Measurements from ENCODE around the gene OR4E1. TPM values are rescaled to one million over a fixed set of nuclear protein-coding genes. Genes with fewer than 3 reads are reported as not detected.
"Not testable (repeated sequence)": the region's sequence is repeated elsewhere in the genome, so short reads cannot be mapped to it uniquely, and the experiment has no call there.

OR4E1 gene
- total RNA-seq, 1 donor from 2014 or later = not detected

DNA sequence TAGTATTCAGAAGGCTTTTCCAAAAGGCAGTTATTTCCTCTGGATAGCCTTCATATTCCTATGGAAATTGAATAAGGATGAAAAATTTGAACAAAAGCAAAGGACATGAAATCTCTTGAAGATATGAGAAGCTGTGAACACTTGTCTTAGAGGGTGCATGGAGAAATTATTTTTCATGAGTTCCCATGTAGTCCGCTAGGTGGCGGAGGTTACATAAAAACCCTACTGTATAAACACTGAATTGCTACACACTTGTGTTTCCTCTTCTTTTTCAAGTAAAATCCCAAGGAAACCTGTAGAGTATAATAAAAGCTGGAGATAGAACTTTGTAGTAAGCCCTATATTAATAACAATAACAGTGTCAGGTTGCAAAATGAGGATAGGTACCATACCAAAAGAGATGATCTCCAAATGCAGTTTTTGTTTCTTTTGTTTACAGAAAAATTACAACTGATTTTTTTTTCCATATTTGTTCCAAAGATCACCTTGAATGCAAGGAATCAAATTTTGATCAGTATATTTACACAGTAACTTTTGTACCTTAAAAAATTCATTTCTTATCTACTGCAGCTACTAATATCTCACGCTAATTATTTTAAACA is 37.8 kb upstream of the OR4E1 start:
- DNase-seq (ENCODE audit: low spot score in 2 of 2) = no peak
- H3K36me3 ChIP-seq = no peaks in the 10 kb centered on the region
- no peak overlapping the region for H3K27ac ChIP-seq
- no peak overlapping the region for H3K4me3 ChIP-seq
- peak in 2 of 3 experiments; percentile 31 to 47 for TF ChIP-seq CTCF (IDR thresholded peaks at IDR 0.05)
- H3K4me1 ChIP-seq = no peaks in the 10 kb centered on the region
- H3K9me3 ChIP-seq = no peaks in the 10 kb centered on the region
- H3K27me3 ChIP-seq = no peaks in the 10 kb centered on the region
- intact Hi-C loops (cut with DNase I) = no loop called here

DNA sequence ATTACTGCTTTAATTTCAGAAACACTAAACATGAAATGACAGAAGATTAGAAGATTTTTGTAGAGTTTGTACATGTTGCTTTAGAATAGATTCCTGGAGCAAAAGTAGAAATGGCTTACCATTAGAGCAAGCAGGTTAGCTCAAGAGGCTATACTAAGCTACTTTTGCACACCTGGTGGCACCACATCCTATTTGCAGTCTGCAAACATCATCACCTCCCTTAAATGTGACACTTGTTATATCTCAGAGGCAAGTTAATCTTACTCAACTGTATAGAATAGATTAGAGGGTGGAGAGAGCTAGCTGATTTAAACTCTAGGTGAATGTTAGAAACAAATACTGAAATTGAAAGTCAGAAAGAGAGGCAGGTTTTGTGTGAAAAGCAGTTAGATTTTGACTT is 30.7 kb upstream of the OR4E1 start:
- DNase-seq (ENCODE audit: low spot score in 2 of 2) = no peak
- intact Hi-C loops (cut with DNase I) = no loop called here
- H3K27me3 ChIP-seq = no peaks in the 10 kb centered on the region
- no peak overlapping the region for H3K27ac ChIP-seq
- H3K9me3 ChIP-seq = no peaks in the 10 kb centered on the region
- H3K36me3 ChIP-seq = no peaks in the 10 kb centered on the region
- H3K4me1 ChIP-seq = no peaks in the 10 kb centered on the region
- no peak for TF ChIP-seq CTCF (IDR thresholded peaks at IDR 0.05)
- H3K4me3 ChIP-seq = no peak overlapping the region

- no peak overlapping the region for H3K4me3 ChIP-seq
- no peaks in the 10 kb centered on the region for H3K27me3 ChIP-seq
- no peaks in the 10 kb centered on the region for H3K4me1 ChIP-seq
- intact Hi-C loops (cut with DNase I) = no loop called here
- no peak overlapping the region for H3K27ac ChIP-seq
- no peak for DNase-seq (ENCODE audit: low spot score in 2 of 2)
- H3K36me3 ChIP-seq = no peaks in the 10 kb centered on the region
- TF ChIP-seq CTCF (IDR thresholded peaks at IDR 0.05) = no peak
- no peaks in the 10 kb centered on the region for H3K9me3 ChIP-seq
Measured at GRCh38 chr14:21703357-21704326, 30.0 kb upstream of the OR4E1 start.

- Histone ChIP-seq H3K27ac (no peak overlapping the region), H3K9me3 (no peaks in the 10 kb centered on the region), H3K27me3 (no peaks in the 10 kb centered on the region), H3K4me1 (no peaks in the 10 kb centered on the region), H3K4me3 (no peak overlapping the region), H3K36me3 (no peaks in the 10 kb centered on the region)
- no peak for TF ChIP-seq CTCF (IDR thresholded peaks at IDR 0.05)
- intact Hi-C loops (cut with DNase I) = no loop called here
- DNase-seq (ENCODE audit: low spot score in 2 of 2) = no peak
Measured at GRCh38 chr14:21702316-21702715, 28.7 kb upstream of the OR4E1 start.

DNA sequence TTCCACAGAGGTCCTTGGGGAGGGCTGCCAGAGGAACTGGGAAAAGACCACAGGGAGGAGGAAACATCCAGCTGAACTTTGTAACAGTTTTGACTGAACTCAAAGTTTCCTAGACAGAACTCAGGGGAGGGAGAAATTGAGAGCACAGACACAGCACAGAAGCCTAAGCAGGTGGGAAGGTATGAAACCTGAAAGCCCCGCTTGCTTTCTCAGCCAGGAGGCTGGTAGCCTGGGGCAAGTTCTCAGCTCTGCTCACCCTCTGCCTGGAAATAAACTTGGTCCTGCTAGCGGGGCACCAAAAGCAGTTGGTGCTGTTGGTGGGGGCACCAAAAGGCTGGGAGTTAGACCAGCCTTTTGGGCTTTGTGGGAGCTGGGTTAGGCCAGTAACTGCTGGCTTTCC is 25.9 kb upstream of the OR4E1 start:
- Histone ChIP-seq H3K9me3 (no peaks in the 10 kb centered on the region), H3K4me1 (no peaks in the 10 kb centered on the region), H3K36me3 (no peaks in the 10 kb centered on the region), H3K27ac (no peak overlapping the region), H3K4me3 (no peak overlapping the region), H3K27me3 (no peaks in the 10 kb centered on the region)
- intact Hi-C loops (cut with DNase I) = no loop called here
- TF ChIP-seq CTCF (IDR thresholded peaks at IDR 0.05) = no peak
- DNase-seq (ENCODE audit: low spot score in 2 of 2) = no peak

GRCh38 chr14:21698538-21698937 is 24.9 kb upstream of the OR4E1 start:
- H3K4me3 ChIP-seq; intact Hi-C loops (cut with DNase I); H3K36me3 ChIP-seq; DNase-seq (ENCODE audit: low spot score in 2 of 2); H3K4me1 ChIP-seq; H3K9me3 ChIP-seq; H3K27ac ChIP-seq; H3K27me3 ChIP-seq: not testable (repeated sequence)

- intact Hi-C loops (cut with DNase I); H3K9me3 ChIP-seq; H3K27ac ChIP-seq; H3K36me3 ChIP-seq; H3K27me3 ChIP-seq; H3K4me3 ChIP-seq; H3K4me1 ChIP-seq; DNase-seq (ENCODE audit: low spot score in 2 of 2): not testable (repeated sequence)
Measured at GRCh38 chr14:21697662-21698061, 24.0 kb upstream of the OR4E1 start.

Measured in ascending aorta (tissue), 2 donors.